GM11168 (cell line): ENCODE measurements around the gene SMG6.

Source experiments
- in situ Hi-C: fragments of 300-500 bp; cut with MboI; formaldehyde crosslinking; loops from one replicate; pipeline ENCODE4 v1.12.0; 2022; ENCODE audit warnings: low sequenced_read_pairs; ENCODE audit not compliant: unreplicated experiment

SMG6 gene

GRCh38 chr17:2123375-2124251 lies 180.0 kb downstream of the SMG6 start:
- in situ Hi-C loops, result no loop called here

DNA sequence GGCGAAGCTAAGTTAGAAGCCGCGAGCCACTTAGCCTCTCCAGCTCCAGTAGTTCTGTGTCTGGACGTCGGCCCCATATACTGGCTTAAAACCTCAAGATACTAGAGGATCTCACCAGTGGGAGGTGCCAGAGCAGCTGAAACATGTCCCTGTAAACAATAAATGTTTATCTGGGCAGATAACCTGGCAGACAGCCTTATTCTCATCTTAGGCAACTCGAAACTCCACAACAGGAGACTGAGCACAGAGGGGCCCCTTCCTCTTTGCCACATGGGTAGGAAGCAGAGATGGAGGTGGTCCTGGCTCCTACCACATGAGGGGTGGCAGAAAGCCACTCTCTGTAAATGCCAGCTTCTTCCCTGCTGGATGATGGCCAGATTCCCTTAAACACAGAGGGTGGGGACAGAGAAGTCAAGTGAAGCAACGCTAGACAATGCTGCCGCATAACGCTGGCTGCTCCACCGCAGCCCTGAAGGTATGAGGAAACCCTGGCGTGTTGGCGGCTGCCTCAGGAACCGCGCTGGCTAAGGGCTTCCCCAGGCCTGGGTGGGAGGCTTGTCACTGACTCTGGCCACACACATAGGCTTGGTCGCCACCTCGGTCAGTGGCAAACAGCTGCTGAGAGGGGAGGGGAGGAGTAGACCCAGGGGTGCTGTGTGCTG lies 180.8 kb downstream of the SMG6 start:
- in situ Hi-C loops, result no loop called here

DNA sequence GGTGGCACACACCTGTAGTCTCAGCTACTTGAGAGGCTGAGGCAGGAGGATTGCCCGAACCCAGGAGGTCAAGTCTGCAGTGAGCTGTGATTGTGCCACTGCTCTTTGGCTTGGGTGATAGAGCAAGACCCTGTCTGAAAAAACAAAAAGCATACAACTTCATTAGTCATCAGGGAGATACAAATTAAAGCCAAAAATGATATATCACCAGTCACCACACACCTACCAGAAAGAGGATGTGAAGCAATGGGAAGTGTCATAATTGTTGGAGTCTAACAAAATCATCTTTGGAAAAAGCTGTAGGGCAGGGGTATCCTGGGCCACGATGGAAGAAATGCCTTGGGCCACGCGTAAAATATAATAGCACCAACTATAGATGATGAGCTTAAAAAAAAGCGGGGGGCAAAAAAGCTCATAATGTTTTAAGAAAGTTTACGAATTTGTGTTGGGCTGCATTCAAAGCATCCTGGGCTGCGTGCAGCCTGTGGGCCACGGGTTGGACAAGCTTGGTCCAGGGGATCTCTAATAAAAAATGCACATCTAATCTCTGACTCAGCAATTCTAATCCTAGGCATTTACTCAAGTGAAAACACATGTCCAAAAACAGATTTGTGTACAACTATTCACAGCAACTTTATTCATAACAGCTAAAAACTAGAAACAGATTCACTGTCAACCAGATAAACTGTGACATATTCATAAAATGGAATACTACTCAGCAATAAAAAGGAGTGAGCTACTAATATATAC lies 182.8 kb downstream of the SMG6 start:
- in situ Hi-C loops, result no loop called here

- in situ Hi-C loops, result no loop called here
Measured at GRCh38 chr17:2113279-2113622, 190.3 kb downstream of the SMG6 start.

DNA sequence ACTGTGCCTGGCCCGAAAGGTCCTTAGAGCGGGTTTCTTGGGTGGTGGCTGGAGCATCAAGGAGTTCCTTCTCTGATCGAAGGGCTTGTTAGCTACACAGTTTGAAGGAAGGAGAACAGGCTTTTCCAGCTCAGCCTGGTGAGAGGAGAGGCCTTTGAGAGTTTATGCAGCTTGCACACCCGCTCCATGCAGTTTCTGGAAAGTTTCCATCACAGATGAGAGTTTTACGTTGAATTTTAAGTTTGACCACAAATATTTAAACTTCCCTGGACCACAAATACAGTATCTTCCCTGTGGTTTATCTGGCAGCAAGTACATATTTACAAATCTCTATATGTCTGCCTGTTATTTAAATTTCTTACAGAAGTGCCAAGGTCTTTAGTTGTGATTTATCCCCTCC lies 191.9 kb downstream of the SMG6 start:
- in situ Hi-C loops, result no loop called here

- in situ Hi-C loops, result no loop called here
Measured at GRCh38 chr17:2110436-2110835, 193.1 kb downstream of the SMG6 start.

- in situ Hi-C loops, result no loop called here
Measured at GRCh38 chr17:2108170-2108569, 195.4 kb downstream of the SMG6 start.

DNA sequence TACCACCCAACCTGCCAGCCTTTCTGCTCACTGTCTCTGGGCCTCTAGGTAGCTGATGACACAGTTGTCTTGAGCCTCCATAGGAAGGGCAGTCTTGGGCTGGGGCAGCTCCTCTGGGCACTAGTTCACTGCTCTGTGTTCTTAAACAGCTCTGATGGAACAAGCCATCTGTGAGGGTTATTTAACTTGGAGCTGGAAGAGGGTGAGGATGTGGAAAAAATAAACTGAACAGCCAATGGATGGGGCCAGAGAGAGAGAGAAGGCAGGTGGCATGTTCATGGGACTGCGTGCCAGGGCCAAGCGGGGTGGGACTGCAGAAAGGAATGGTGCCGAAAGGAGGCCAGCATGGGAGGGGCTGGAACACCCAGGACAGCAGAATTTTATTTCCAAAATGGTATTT lies 196.1 kb downstream of the SMG6 start:
- in situ Hi-C loops, result no loop called here

DNA sequence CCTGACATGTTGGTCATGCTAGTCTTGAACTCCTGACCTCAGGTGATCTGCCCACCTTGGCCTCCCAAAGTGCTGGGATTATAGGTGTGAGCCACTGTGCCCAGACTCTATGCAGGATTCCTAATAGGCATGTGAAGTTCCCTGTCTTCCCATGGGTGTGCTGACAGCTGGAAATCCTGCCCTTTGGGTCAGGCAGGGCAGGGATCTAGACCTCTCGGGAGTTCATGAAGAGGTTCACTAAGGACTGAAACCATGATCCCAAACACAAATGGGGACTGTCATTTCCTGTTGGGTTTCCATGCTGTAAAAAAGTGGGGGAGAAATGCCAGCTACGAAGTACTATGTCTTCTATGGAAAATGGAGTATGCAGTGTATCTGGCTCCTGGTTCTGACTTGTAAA lies 196.5 kb downstream of the SMG6 start:
- in situ Hi-C loops, result no loop called here

DNA sequence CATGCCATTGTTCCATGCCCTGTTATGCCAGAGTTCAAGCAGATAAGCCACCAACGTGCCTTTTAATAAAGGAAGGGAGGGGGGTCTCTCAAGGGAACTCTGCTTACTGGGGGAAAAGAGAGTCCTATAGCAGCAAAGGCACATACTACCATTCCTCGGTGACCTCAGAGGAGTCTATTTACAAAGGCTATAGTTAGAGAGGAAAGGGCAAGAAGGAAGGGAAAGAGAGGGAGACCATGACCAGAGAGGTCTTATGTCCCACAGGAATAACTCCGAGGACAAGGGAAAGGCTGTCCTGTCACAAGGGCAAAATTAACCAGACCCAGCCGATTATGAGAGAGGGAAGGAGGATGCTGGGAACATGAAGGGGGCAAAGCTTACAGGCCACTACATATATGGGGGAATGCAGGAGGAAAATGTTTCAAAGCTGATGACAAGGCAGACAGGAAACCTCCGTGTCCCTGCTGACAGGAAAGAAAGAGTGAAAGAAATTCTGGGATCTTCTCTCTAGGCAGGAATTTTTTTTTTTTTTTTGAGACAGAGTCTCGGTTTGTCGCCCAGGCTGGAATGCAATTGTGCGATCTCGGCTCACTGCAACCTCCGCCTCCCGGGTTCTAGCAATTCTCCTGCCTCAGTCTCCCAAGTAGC lies 197.2 kb downstream of the SMG6 start:
- in situ Hi-C loops, result no loop called here

GRCh38 chr17:2105663-2106062 lies 197.9 kb downstream of the SMG6 start:
- in situ Hi-C loops, result no loop called here

DNA sequence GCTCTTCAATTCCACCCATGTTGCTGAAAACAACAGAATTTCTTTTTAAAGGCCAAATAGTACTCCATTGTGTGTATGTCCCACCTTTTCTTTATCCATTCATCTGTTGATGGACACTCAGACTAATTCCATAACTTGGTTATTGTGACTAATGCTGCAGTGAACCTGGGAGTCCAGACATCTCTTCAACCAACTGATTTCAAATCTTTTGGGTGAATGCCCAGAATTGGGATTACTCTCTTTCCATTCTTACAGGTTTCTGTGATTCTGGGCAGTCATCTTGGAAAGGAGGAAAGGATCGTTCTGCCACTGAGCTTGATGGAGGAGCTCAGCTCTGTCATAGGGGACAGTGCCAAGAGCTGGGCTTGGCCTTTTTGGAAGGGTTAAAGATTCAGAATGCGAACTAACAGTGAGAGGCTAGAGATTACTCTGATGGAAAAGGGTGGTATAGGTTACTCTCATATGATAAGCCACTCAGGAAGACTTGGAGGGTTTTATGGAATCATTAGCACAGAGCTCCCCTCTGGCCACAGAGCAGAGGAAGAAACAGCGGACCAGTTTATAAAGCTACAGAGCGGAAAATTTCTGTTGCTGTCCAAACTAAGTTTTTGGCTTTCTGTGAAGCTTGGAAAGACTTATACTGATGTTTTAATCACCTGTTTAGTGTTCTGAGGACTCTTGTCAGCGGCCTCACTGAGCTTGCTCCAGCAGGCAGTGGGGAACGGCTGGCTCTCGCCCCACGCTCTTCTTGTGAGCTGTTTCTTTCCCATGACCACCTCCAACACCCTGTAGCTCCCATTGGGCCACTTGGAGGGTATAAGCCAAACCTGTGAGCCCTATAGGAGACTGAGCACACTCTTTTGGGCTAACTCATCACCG lies 200.4 kb downstream of the SMG6 start:
- in situ Hi-C loops, result no loop called here

- in situ Hi-C loops, result no loop called here
Measured at GRCh38 chr17:2101448-2102257, 201.9 kb downstream of the SMG6 start.

DNA sequence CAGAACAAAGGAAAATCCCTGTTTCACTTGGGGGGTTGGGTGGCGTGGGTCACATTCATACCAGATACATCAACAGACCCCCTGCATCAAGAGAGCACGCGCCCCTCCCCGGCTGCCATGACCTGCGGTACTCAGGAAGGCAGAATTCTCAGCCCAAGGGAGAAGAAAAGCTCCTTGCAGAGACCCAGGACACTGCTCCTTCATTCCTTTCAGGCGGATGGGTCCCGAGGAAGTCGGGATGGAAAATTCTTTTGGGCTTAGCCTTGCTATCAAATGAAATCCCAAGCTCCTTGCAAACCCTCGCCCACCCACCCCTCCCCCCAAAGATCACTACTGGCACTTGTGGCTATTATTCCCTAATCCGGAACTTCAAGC lies 208.1 kb downstream of the SMG6 start:
- in situ Hi-C loops, result no loop called here

- in situ Hi-C loops, result no loop called here
Measured at GRCh38 chr17:2094891-2095535, 208.6 kb downstream of the SMG6 start.

DNA sequence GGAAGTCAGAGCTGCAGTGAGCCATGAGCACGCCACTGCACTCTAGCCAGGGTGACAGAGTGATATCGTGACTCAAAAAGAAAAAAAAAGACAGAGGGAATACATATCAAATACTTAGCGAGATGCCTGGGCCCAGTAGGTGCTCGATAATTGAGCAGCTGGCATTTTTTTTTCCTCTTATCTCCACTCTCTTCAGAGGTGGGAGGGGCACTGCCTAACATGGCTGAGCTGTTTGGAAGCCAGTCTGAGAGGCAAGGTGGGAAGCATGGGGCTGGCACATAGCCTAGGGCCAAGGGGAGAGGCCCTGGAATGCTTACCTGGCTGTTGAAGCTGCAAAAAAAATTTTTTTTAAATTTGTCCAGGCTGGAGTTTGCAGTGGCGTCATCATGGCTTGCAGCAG lies 210.2 kb downstream of the SMG6 start:
- in situ Hi-C loops, result no loop called here

DNA sequence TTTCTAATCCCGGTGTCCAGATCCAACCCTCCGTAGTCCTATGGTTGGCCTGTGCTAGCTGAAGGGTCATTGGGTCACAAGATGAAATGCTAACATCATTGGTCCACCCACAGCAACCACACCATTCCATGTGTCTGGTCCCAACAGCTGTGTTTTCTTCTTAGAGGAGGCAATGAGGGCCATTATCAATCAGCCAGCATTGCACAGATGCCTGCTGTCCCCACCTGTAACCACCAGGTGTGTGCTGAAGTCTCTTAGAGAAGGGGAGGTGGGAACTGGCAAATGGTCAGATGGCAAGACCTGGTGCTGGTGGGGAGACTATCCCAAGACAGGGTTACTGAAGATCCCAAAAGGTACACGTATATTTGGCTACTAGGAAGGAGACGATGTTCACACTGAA lies 211.3 kb downstream of the SMG6 start:
- in situ Hi-C loops, result no loop called here

GRCh38 chr17:2090804-2091534 lies 212.6 kb downstream of the SMG6 start:
- in situ Hi-C loops, result no loop called here
